SU-DHL-6 (cell line): ENCODE data around the gene IER5.

Source experiments
- H2AFZ ChIP-seq: fragments of 200-600 bp; sonication (generic); 2 replicates; pipeline ENCODE4 v1.6.1; 2014; ENCODE audit warnings: low read depth, mild to moderate bottlenecking, moderate library complexity, mixed read lengths, antibody characterized with exemption, low read length; ENCODE audit not compliant: severe bottlenecking
- H3F3A ChIP-seq: fragments of 200-600 bp; shearing (Covaris generic); 2 replicates; pipeline ENCODE4 v1.6.0; 2016; ENCODE audit warnings: antibody characterized with exemption, mild to moderate bottlenecking; ENCODE audit not compliant: insufficient read depth
- H3K27ac ChIP-seq: fragments of 200-600 bp; sonication (generic); 2 replicates; pipeline ENCODE4 v1.5.1; 2016; ENCODE audit warnings: low read depth, mild to moderate bottlenecking, low read length, moderate library complexity, mixed read lengths
- H3K27me3 ChIP-seq: fragments of 200-600 bp; sonication (generic), shearing (Covaris generic); 2 replicates; pipeline ENCODE4 v1.6.0; 2014; ENCODE audit warnings: mild to moderate bottlenecking, low read length
- H3K36me3 ChIP-seq: fragments of 200-600 bp; sonication (generic); 2 replicates; pipeline ENCODE4 v1.6.1; 2014; ENCODE audit warnings: mild to moderate bottlenecking, low read length, mixed read lengths
- H3K4me2 ChIP-seq: fragments of 300-600, 200-600 bp; shearing (Covaris generic), sonication (generic); 2 replicates; pipeline ENCODE4 v1.6.0; 2014; ENCODE audit warnings: low read length, low read depth, mild to moderate bottlenecking; ENCODE audit not compliant: poor library complexity, severe bottlenecking
- H3K4me3 ChIP-seq: fragments of 200-600 bp; sonication (generic); 2 replicates; pipeline ENCODE4 v1.5.1; 2014; ENCODE audit warnings: antibody characterized with exemption, low read length, mild to moderate bottlenecking, mixed read lengths; ENCODE audit not compliant: insufficient read depth, poor library complexity, severe bottlenecking
- H3K79me2 ChIP-seq: fragments of 200-600 bp; sonication (generic); 2 replicates; pipeline ENCODE4 v1.6.1; 2014; ENCODE audit warnings: mild to moderate bottlenecking, low read length, moderate library complexity; ENCODE audit not compliant: insufficient read depth
- H3K9ac ChIP-seq: fragments of 200-600 bp; sonication (generic); 2 replicates; pipeline ENCODE4 v1.7.0; 2014; ENCODE audit warnings: mild to moderate bottlenecking, low read length
- H3K9me2 ChIP-seq: fragments of 200-600 bp; sonication (generic); replicated peaks from 2 replicates; pipeline ENCODE4 v1.6.1; 2014; ENCODE audit warnings: low read length; ENCODE audit not compliant: insufficient read depth
- H3K9me3 ChIP-seq: fragments of 200-600 bp; sonication (generic); 2 replicates; pipeline ENCODE4 v1.6.1; 2014; ENCODE audit warnings: low read length, mixed read lengths; ENCODE audit not compliant: insufficient read depth
- H4K20me1 ChIP-seq: fragments of 200-600 bp; sonication (generic); 2 replicates; pipeline ENCODE4 v1.6.1; 2014; ENCODE audit warnings: low read depth, mild to moderate bottlenecking, antibody characterized with exemption, low read length, moderate library complexity, mixed read lengths
- EZH2phosphoT487 ChIP-seq: fragments of 200-600 bp; sonication (generic), shearing (Covaris generic); conservative IDR thresholded peaks from 2 replicates; pipeline ENCODE4 v1.6.1; 2018; ENCODE audit warnings: mild to moderate bottlenecking, antibody characterized with exemption, low read length, moderate library complexity, mixed read lengths
- TF ChIP-seq, protein P1 (sequence below): fragments of 200-600 bp; sonication (generic); IDR thresholded peaks from one replicate; pipeline ENCODE4 v1.5.1; 2017; ENCODE audit warnings: antibody characterized with exemption, mild to moderate bottlenecking, low read length, moderate library complexity; ENCODE audit not compliant: insufficient read depth, poor library complexity, severe bottlenecking

Gene IER5

GRCh38 chr1:181133441-181133951 lies 45.0 kb downstream of the IER5 start:
- H3K9me2 ChIP-seq = no peaks in the 10 kb centered on the region
- H3F3A ChIP-seq = peaks cover 25% of the 10 kb centered on the region
- H3K9ac ChIP-seq = no peak overlapping the region
- no peaks in the 10 kb centered on the region for H3K9me3 ChIP-seq
- H3K4me3 ChIP-seq = no peak overlapping the region
- no peaks in the 10 kb centered on the region for H3K27me3 ChIP-seq
- no peaks in the 10 kb centered on the region for H4K20me1 ChIP-seq
- H3K27ac ChIP-seq = peak overlapping the region; percentile 35; the same call in 1 of the 2 replicates
- H3K4me2 ChIP-seq = no peak overlapping the region
- H3K79me2 ChIP-seq = no peaks in the 10 kb centered on the region
- no peak overlapping the region for H2AFZ ChIP-seq
- TF ChIP-seq EZH2phosphoT487 = no peak
- TF ChIP-seq, protein P1, sequence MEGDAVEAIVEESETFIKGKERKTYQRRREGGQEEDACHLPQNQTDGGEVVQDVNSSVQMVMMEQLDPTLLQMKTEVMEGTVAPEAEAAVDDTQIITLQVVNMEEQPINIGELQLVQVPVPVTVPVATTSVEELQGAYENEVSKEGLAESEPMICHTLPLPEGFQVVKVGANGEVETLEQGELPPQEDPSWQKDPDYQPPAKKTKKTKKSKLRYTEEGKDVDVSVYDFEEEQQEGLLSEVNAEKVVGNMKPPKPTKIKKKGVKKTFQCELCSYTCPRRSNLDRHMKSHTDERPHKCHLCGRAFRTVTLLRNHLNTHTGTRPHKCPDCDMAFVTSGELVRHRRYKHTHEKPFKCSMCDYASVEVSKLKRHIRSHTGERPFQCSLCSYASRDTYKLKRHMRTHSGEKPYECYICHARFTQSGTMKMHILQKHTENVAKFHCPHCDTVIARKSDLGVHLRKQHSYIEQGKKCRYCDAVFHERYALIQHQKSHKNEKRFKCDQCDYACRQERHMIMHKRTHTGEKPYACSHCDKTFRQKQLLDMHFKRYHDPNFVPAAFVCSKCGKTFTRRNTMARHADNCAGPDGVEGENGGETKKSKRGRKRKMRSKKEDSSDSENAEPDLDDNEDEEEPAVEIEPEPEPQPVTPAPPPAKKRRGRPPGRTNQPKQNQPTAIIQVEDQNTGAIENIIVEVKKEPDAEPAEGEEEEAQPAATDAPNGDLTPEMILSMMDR = no peak
- H3K36me3 ChIP-seq = no peaks in the 10 kb centered on the region

DNA sequence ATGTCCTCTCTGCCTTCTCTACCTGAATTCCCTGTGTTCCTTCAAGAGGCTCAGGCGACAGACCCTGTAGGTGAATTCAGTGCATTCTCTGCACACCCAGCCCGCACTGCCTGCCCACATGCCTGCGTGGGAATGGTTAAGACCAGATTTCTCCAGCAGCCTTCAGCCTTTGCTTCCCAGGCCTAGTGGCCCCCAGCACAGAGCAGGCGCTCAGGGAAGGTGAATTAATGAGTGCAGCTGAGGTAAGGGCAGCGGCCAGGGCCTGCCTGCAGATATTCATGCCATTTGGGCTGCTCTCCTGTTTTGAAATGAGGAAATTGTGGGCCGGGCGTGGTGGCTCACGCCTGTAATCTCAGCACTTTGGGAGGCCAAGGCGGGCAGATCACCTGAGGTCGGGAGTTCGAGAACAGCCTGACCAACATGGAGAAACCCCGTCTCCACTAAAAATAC lies 45.5 kb downstream of the IER5 start:
- Histone ChIP-seq H2AFZ (no peak overlapping the region), H3K27ac (peak overlapping the region; percentile 35; the same call in 1 of the 2 replicates), H3K9me2 (no peaks in the 10 kb centered on the region), H3K4me2 (no peak overlapping the region), H3K9ac (no peak overlapping the region), H3K4me3 (no peak overlapping the region), H3F3A (peaks cover 25% of the 10 kb centered on the region), H3K36me3 (no peaks in the 10 kb centered on the region), H3K27me3 (no peaks in the 10 kb centered on the region), H4K20me1 (no peaks in the 10 kb centered on the region), H3K79me2 (no peaks in the 10 kb centered on the region), H3K9me3 (no peaks in the 10 kb centered on the region)
- TF ChIP-seq, protein P1 = no peak
- no peak for TF ChIP-seq EZH2phosphoT487

- Histone ChIP-seq H3K9me2 (no peaks in the 10 kb centered on the region), H3K36me3 (no peaks in the 10 kb centered on the region), H3K4me3 (peak overlapping the region; percentile 34), H3K79me2 (no peaks in the 10 kb centered on the region), H4K20me1 (no peaks in the 10 kb centered on the region), H2AFZ (no peak overlapping the region), H3K27me3 (no peaks in the 10 kb centered on the region), H3K9me3 (no peaks in the 10 kb centered on the region), H3K27ac (peak overlapping the region; percentile 93), H3K4me2 (peak overlapping the region; percentile 81), H3F3A (peaks cover 25% of the 10 kb centered on the region), H3K9ac (peak overlapping the region; percentile 63)
- TF ChIP-seq, protein P1 = no peak
- TF ChIP-seq EZH2phosphoT487 = no peak
Measured at GRCh38 chr1:181134543-181135436, 46.3 kb downstream of the IER5 start.
